ENCODE data around the gene TEKT2.

DNA sequence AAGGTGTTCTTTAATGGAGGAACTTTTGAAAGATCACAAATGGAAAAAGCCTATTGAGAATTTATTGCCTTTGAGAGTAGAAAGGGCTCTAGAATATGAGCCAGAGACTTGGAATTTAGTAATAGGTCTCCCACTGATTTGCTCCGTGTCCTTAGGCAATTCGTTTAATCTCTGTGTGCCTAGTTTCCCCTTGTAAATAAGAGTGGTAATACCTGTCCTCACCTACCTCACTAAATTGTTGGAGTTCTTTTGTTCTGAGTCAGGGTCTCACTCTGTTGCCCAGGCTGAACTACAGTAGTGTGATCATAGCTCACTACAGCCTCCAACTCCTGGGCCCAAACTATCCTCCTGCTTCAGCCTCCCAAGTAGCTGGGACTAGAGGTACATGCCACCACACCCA, 15.0 kb upstream of the TEKT2 start:
- no peak for TF ChIP-seq EZH2 (IDR thresholded peaks at IDR 0.05; ENCODE audit: borderline replicate concordance, low read depth, low read length, severe bottlenecking)
- no peak for TF ChIP-seq POLR2A (IDR thresholded peaks at IDR 0.05; ENCODE audit: low read depth, low read length)
- TF ChIP-seq CTCF (IDR thresholded peaks at IDR 0.05; ENCODE audit: extremely low read depth in 1 of 2, insufficient read depth in 1 of 2, low read depth in 1 of 2, low read length in 2 of 2) = no peak
- TF ChIP-seq POLR2AphosphoS5 (IDR thresholded peaks at IDR 0.05; ENCODE audit: insufficient read depth, low read depth, low read length) = no peak
- TF ChIP-seq FOS (IDR thresholded peaks at IDR 0.05; ENCODE audit: borderline replicate concordance, insufficient read depth, low read length) = no peak
